Measurements from ENCODE around the gene EPRS1.
"Not testable (repeated sequence)": the region's sequence is repeated elsewhere in the genome, so short reads cannot be mapped to it uniquely, and the experiment has no call there.

EPRS1 gene

GRCh38 chr1:220038640-220039039 lies 7.7 kb downstream of the EPRS1 start:
- DNase-seq (ENCODE audit: low read depth), result no peak

DNA sequence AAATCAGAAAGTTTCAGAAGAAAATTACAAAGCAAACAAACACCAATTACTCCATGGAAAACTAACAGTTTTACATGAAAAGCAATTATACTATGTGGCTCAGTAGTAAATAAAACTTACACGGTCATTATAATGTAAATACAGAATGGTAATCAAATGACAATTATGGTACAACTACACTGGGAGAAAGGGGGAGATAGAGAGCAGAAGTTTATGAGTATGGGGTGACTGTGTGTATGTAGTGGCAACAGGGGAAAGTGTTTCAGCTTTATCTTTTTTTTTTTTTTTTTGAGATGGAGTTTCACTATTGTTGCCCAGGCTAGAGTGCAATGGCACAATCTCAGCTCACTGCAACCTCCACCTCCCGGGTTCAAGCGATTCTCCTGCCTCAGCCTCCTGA lies 8.5 kb downstream of the EPRS1 start:
- not testable (repeated sequence) for DNase-seq (ENCODE audit: low read depth)

DNA sequence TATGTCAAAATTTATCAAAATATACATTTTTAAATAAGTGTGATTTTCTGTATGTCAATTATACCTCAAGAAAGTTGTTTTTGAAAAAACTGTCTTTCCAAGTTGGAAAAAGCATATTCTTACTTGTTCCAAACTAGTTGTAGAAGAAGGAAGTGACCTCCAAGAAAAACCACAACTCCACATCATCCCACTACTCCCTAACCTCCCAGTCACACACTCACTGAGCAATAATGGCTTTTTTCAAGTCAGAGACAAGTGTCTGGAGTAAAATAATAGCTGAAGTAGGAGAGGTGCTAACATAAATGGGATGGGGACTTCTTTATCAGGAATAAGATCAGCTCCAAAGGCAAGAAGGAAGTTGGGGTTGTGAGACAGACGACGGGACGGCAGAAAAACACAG lies 13.4 kb downstream of the EPRS1 start:
- no peak for DNase-seq (ENCODE audit: low read depth)

DNA sequence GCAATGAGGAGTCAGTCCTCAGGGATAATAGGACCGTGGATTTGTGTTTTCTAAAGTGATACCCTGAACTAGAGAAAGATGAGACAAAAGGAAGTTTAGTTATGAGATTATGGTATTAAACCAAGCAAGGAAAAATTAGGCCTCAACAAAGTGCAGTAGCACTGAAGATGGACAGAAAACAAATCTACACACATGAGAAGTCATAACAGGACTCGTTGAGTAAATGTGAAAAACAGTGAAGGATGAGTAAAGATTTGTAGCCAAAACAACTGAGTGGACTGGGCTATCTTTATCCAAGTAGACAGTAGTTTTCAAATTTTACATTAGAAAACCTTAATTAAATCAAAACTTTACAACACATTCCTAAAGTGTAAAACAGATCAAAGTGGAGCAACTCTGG lies 15.0 kb downstream of the EPRS1 start:
- no peak for DNase-seq (ENCODE audit: low read depth)

GRCh38 chr1:220028346-220028895 lies 17.9 kb downstream of the EPRS1 start:
- DNase-seq (ENCODE audit: low read depth), result no peak

- DNase-seq (ENCODE audit: low read depth), result no peak
Measured at GRCh38 chr1:220019071-220019470, 27.2 kb downstream of the EPRS1 start.

DNA sequence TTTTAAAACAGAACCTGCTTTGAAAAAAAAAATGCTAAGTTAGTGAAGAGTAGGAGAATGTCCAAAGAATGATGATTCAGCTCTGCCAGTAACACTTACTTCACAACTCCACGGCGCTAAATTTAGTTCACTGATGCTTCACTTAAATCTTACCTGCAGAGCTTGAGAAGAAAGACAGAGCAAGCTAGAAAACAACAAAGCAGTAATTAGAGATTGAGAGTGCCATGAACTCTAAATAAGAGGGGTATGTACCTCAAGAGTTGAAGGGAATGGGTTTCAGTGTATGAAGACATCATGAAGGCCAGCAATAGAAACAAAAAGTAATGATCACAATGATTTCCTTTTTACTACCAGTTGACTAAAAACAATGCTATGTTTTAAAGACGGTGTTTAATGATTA lies 32.8 kb downstream of the EPRS1 start:
- no peak for DNase-seq (ENCODE audit: low read depth)

GRCh38 chr1:220012259-220012658 lies 34.0 kb downstream of the EPRS1 start:
- no peak for DNase-seq (ENCODE audit: low read depth)

- no peak for DNase-seq (ENCODE audit: low read depth)
Measured at GRCh38 chr1:220011620-220012019, 34.7 kb downstream of the EPRS1 start.

DNA sequence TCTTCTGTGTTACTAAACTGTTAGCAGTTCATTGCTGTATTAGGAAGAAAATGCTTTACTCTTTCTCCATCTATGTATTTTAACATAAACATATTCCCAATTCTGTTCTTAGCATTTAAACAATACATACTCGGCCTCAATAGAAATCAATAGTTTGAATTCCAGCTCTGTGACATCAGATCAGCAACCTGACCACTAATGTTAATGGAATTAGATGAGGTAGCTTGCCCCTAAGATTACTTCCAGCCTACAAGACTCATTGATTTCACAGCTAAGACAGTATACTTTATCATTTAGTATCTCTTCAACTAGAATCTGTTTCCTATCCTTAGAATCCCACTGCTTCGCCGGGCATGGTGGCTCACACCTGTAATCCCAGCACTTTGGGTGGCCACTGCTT lies 38.9 kb downstream of the EPRS1 start:
- no peak for DNase-seq (ENCODE audit: low read depth)

- DNase-seq (ENCODE audit: low read depth), result no peak
Measured at GRCh38 chr1:220005489-220005888, 40.8 kb downstream of the EPRS1 start.

GRCh38 chr1:220003610-220004299 lies 42.5 kb downstream of the EPRS1 start:
- DNase-seq (ENCODE audit: low read depth), result no peak

DNA sequence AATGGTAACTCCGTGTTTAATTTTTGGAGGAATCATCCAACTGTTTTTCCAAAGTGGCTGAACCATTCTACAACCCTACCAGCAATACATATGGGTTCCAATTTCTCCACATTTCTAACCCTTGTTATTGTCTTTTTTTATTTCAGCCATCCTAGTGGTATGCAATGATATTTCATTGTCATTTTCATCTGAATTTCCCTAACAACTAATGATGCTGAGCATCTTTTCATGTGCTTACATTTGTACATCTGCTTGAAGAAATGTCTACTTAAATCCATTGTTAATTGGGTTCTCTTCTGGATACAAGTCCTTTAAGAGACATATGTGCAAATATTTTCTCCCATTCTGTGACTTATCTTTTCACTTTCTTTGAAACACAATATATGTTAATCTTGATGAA lies 43.3 kb downstream of the EPRS1 start:
- no peak for DNase-seq (ENCODE audit: low read depth)

DNA sequence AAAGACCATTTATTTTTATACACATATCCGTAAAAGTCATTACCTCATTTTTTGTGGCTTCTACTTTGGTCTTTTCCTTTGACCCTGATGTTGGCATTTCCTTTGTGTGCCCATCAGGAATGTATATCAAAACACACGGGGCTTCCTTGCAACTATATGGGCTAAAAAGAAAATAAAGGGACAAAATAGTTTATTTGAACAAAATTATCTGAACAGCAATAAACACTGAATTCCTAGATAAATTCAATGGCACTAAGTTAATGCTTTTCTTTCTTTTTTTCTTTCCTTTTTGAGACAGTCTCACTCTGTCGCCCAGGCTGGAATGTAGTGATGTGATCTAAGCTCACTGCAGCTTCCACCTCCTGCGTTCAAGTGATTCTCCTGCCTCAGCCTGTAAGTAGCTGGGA lies 45.2 kb downstream of the EPRS1 start:
- DNase-seq (ENCODE audit: low read depth), result no peak

DNA sequence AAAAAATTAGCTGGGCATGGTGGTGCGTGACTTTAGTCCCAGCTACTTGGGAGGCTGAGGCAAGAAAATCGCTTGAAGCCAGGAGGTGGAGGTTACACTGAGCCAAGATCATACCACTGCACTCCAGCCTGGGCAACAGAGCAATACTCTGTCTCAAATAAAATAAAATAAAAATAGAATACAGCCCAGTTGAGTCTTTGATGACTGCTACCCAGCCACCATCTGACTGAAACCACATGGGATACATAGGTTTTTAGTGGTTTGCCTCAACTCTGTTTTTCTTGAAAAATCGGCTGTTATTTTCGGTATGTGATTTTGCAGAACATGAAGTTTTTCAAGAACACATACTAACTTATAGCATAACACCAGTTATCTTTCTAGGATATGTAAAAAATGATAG lies 46.5 kb downstream of the EPRS1 start:
- DNase-seq (ENCODE audit: low read depth), result no peak
